GM21526 (cell line): Measurements from ENCODE around the gene CADM3.

Source experiments
- ATAC-seq: cut with Tn5 transposase; IDR thresholded peaks from one replicate; pipeline ENCODE4 v1.9.1; 2021; ENCODE audit warnings: moderate library complexity; ENCODE audit not compliant: unreplicated experiment, low FRiP score

CADM3 gene, protein sequence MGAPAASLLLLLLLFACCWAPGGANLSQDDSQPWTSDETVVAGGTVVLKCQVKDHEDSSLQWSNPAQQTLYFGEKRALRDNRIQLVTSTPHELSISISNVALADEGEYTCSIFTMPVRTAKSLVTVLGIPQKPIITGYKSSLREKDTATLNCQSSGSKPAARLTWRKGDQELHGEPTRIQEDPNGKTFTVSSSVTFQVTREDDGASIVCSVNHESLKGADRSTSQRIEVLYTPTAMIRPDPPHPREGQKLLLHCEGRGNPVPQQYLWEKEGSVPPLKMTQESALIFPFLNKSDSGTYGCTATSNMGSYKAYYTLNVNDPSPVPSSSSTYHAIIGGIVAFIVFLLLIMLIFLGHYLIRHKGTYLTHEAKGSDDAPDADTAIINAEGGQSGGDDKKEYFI

DNA sequence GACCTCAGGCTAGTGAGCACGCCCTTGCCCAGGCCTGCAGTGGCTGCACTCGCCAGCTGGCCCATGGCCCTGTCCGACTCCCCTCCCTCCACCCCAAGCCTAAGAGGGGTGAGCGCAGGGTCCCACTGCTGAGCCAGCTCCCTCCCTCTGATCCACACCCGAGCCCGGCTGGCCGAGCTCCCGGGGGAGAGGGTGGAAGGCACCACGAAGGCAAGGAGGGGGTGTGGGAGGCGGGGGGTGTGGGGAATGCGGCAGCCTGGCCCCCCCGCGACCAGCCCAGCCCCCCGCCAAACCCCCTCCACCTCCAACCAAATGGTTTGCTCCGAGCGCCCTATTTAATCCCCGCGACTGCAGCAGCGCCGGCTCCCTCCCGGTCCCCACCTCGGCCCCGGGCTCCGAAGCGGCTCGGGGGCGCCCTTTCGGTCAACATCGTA is at the start of gene CADM3:
TSS of gene CADM3 (plus strand) at position 362 of the 434 bp plus-strand sequence. CDS start 151 bp downstream, outside the sequence.
- ATAC-seq, result no peak

DNA sequence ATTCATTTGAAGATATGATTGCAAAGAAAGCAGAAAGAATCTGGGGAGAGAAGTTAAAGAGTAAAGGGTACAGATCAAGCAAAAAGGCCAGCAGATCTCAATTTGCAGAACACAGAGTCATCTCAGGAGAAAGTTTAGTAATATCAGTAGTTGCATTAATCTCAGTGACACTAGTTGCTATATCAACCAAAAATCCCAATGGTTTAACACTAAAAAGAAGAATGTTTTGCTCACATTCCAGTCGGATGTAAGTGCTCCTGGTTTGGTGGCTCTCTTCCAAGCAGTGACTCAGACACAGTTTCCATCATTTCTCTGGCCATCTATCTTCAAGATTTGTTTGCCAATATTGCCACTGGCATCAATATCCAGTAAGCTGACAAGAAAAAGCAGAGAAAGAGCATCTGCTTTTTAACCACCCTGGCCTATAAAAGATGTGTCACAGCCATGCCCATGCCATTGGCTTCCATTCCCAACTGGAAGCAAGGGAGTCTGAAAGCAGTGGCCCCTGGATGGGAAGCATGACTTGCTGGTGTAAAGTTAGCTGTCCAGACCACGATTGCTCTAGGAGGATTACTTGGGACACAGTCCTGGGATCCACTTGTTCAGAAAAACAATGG is 49.3 kb upstream of the CADM3 start:
- ATAC-seq, result peak; percentile 79

DNA sequence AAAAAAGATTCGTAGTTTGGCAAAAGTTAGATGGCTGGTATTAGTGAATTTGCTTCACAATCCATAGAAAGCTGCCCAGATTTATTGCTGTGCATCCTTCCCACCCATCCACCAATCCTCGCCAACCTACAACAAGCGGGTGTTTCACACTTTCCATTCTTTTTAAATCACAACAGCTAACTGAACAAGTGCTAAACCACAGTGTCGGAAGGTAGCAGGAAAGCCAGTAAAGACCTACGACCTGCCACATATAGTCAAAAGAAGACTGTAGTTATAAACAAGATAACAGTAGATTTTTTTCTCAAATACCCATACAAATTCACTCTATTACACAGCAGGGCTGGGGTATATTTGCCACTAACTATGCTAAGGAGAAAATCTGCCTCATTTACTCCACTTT is 47.8 kb upstream of the CADM3 start:
- ATAC-seq, result no peak

DNA sequence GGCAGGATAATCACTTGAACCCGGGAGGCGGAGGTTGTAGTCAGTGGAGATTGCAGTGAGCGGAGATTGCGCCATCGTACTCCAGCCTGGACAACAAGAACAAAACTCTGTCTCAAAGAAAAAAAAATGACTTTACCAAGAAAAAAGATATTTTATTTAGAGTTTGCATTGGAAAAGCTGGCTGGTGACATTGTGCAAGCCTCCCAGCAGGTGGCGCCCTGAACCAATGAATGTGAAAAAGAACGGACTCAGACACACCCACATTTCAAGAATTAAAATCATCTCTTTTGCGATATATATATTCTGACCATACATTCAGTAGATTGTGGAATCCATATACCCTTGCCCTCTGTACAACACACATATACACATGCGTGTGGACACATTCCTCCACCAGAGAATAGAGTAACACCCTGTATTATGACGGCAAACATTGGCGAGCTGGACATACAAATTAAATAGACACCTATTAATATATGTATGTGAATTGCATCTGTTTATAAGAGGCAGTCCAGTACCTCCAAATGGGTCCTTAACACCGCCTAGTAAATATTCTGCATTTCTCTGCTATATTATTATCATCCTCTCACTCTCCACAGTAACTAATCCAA is 39.0 kb upstream of the CADM3 start:
- ATAC-seq, result no peak

DNA sequence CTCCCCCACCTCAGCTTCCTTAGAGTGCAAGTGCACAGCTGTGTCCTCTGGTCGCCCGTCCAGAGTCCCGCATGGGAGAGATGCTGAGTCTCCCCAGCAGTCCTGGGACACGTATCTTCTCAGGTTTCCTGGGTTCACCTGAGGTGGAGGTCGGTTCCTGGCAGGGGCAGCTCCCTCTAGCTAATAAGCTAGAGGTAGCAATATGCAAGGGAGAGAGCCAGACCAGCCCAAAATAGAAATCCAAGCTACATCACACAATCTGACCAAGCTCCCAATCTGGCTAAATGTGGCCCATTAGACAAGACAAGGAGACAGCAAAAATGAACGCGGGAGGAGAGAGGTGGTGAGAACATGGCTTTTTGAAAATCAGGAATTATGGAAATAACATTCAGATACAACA is 30.9 kb upstream of the CADM3 start:
- ATAC-seq, result no peak

DNA sequence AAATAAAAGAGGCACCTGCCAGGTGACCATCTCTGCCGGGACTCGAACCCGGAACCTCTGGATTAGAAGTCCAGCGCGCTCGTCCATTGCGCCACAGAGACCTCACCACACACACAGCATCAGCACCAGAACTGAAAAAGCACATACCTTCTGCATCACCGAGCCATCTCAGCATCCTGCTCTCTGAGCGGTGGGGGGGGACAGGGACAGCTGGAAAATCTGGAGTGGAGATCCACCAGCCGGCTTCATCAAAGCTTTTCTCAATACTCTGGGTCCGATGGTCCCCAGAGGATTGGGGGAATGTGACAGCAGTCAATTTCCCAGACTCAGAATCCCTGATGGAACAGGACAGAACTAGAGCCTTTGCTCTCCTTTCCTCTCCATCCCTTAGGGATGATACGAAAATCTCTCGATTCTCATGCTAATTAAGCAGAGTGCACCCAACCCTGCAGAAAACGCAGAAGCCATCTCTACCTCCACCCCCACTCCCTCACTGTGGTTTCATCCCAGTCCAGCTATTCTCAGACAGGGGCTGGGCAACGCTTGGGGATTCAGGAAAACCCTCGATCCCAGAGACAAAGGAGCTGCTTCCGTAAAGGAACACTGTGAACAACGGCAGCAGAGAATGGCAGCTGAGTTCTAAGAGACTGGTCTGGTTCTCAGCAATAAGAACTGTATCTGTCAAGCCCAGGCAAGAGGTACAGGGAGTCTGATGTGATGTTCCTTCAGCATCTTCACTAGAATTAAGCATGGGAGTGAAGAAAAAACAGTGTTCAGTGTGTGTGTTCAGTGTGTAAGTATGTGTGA is 29.6 kb upstream of the CADM3 start:
- no peak for ATAC-seq

DNA sequence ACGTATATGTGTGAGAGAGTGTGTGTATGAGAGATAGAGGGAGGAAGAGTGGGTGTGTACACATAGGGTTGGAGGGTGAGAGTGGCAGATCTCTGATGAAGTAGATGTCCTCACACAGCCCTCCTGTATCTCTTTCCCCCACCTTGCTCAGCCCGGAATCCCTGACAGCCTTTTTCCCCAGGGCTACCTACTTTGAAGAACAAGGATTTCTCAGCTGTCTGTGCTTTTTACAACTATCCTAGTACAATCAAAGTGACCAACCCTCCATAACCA is 29.1 kb upstream of the CADM3 start:
- ATAC-seq, result no peak

DNA sequence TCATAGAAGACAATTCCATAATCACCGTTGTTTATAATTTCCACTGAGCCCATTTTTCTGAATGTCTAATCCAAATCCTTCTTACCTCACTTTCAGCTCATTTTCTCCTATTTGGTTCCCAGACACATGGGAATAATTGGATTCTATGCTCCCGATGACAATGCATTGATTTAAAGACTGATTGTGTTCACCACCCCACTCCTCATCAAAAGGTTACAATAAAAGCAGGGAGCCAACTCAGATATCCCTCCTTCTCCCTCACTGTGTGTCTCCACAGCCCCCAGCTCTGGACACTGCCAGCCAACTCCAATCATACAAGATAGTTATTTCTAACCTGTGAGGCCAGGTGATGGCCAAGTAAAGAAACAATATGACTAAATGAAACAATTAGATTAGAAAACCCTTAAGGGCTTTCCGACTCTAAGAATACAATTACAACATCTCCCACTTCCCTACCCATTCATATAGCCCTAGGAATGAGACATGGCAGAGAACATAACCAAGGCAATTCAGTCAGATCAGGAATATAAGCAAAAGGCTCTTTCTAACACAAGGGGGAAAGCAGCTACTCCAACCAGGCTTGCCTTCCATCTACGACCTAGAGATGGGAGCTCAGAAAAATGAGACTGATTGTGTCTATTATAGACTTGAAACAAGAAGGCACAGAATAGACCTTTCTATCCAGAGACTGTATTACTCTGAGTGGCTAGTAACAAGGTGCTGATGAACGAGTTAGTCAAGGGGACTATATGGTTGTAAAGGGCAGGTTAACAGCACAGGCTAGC is 28.5 kb upstream of the CADM3 start:
- ATAC-seq, result no peak

DNA sequence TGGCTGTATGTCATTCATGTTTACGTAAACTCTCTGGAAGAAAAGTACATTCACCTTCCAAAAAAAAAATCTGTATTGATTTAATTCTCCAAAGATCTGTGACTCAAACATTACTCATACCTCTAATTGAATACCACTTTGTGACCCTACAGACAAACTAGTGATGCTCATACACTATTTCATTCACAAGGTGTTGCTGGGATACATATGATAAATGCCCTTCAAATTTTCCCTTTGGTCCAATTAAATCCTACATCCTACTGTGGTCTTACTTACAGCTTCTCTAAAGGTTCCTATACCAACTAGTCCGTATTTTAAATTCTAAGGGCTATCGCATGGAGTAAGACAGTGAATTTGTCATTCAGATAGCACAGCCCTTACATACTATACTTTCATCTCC is 26.8 kb upstream of the CADM3 start:
- no peak for ATAC-seq

DNA sequence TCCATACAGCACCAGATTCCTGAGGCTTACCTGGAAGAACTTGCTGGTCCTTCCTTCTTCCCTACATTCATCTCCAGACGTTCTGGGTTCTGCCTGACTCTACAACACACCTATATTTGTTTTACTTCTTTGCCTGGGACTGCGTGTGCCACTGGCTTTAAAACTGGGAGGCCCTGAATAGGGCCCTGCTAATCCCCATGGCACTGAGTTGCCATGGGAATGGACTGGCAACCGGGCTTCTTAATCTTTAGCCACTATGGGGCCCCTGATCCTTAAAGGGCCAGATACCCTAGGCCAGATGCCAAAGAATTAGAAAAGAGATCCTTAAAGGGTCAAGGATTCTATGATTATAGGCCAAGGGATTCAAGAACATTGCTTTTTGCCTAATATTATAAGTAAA is 24.4 kb upstream of the CADM3 start:
- no peak for ATAC-seq

DNA sequence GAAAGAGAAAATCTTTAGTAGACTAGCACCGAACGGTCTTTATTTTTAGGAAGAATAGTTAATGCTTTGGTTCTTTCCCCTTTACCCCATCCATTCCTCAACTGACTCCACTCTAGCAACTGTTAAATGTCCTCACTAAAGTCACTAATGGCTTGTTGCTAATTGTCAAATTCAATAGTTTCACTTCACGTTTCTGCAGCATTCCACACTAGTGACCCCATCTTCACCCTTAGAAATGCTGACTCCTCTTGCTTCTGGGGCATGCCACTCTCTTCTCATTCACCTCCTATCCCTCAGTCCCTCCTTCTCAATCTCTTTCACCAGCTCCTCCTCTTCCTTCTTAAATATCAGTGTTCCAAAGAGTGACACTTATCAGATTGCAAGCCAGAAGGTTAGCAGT is 19.4 kb upstream of the CADM3 start:
- ATAC-seq, result no peak

DNA sequence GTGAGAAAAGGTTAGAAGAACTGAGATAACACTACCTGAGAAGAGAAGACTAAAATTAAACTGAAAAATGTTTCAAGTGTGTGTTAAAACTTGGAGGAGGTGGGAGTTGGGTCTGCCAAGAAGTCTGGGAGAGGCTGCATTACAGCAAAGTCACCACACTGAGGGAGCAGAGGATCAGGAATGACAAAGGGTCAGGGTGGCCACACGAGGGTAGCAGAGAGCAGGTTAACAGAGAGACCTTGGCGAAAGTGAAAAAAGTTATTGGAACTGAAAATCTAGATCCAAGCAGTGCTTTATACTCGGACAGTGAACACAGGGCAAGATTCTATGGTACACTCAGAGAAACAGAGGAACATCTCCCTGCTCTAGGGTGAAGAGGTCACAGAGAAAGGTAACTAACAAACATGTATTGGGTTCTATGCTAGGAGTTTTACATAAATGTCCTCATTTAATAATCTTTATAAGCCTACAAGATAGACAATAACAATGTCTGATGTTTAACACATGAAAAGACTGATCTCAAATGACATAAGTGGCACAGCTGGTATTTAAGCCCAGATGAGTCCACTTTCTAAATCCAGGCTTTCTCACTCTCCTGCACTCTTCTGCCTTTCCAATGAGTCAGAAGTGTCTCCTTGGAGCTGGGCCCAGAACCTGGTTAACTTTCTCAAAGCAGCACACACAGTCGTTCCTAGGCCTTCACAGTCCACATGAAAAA is 10.3 kb upstream of the CADM3 start:
- peak; percentile 94 for ATAC-seq

DNA sequence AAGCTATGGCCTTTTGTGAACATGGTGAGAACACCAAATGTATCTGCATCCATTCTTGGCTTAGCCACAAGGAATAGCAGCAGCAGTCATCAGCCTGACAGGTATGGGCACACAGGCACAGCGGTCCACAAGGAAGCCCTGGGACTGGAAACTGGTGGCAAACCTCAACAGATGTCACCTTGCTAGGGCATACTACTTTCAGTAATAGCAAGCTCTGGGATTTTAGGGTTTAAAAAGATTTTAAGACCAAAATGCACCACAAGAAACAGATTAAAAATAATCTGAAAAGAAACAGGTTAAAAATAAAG is 9.7 kb upstream of the CADM3 start:
- ATAC-seq, result no peak

DNA sequence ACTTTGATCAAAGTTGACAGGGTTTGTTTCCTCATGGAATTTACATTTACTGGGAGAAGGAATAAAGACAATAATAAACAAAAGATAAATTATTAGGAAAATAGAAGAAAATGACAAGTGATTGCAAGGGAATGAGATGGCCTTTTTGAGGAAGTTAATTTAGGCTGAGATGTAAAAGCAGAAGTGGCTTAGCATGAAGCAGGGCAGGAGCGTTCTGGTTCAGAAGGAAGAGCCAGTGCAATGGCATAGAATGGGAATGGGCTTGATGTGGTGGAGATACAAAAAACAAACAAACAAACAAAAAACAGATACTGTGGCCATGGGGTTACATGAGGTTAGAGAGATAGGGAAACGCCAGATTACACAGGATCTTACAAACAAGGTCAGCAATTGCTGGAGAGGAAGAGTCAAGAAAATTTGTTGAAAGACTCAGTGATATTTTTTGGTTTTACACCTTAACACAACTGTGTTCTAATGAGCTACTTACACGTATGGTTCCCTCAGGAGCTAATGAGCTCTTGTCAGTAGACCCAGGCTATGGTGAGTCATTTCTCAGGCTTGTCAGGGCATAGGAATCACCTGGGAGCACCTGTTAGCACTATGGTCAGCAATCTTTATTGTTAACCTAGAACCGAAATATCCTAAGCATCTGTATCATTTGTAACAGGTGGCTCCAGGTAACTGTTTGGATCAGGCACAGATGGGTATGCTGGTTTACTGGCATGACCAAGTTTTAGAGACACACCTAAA is 8.7 kb upstream of the CADM3 start:
- no peak for ATAC-seq

DNA sequence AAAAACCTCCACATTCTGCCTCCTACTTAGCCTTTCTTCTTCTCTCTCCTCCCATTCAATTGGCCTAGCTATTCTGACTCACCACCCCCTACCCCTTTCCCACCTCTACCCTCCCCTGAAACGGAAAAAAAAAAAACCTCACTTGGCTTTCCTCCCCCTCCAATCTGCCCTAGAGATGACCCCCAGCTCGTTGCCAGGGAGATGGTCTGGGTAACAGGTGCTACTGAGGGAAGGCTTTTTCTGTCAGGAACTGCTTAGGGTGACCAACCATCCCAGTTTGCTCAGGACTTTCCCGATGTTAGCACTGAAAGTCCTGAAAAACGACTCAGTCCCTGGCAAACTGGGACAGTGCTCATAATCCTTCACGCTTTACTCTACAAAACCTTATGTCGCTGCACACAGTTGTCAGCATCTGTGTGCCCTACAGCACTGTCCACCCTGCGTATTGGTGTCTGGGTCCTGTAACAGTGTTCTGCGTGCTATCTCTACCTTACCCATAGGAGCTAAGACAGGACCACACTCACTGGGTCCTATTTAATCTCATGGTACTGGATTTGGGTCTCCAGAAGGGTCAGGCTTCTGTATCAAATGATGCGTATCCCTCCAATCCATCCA is 7.7 kb upstream of the CADM3 start:
- no peak for ATAC-seq

DNA sequence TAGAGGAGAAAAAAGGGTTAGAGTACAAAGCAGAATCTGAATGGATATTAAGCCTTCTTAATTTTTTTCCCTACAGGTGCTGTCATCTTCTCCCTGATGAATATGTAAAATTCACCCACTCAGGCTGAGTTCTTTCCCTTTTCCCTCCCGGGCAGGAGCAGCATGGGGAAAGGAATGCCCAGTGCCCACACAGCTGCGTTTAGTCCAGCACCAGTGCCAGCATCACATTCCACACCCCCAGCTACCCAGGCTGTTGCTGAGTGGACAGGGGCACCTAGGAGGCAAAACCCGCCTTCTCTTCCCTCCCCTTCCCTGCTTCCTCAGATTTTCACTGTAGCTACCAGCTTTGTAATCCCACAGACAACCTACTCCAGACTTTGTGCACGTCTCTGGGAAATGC is 3.4 kb upstream of the CADM3 start:
- ATAC-seq, result no peak

DNA sequence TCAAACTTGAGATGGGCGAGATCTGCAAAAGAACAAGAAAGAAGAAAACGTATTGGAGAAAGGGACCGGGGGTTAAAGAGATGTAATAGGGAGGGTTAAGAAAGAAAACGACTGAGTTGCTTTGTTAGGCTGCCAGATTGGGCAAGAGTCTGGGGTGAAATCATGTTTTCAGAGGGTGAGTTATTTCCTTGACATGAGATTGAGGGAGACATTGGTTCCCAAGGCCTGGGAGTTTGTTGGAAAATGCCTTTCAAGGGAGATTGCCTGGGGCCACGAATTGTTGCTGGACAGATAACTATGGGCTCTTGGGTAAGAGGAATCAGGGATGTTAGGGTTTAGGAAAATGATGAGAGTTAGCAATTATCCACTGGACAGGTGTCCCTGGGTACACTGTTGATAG is 776 bp upstream of the CADM3 start:
- ATAC-seq, result no peak

DNA sequence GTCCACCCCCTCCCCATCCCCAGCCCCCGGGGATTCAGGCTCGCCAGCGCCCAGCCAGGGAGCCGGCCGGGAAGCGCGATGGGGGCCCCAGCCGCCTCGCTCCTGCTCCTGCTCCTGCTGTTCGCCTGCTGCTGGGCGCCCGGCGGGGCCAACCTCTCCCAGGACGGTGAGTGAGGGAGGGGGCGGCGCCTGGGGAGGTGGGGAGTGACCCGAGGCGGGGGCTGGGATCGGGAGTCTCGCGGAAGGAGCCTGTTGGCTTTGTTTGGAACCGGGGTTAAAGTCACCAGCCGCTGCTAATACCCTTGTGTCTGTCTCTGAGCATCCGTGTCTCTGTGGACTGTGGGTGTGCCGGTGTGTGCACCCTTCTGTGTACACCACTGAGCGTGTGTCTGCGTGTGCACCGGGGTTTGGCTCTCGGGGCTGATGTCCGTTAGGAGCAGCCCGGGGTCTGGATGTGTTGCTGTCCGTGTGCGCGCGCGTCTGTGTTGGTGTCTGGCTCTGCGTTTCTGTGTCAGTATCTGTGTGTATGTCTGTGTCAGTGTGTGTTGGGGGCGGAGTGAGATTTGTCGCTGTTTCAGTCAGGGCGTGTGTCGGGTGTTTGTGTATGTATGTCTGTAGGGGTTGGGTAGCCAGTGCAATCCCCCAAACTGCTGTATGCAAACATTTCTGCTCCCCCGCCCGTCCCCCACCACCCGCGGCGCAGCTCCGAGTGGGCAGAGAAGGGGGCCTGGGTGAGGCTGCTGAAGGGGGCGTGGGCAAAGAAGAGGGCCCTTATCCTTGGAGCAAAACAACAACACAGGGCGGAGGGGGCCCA is 480 bp downstream of the CADM3 start:
- no peak for ATAC-seq
